ENCODE measurements around the gene ZNF880.
"Not testable (repeated sequence)": the region's sequence is repeated elsewhere in the genome, so short reads cannot be mapped to it uniquely, and the experiment has no call there.

ZNF880 gene

GRCh38 chr19:52369559-52370340 is at the start of gene ZNF880:
ZNF880 (plus strand) TSS chr19:52369923; CDS start chr19:52369966, 43 bp downstream.
- peak; percentile 90 to 91 for DNase-seq

- no peak for DNase-seq
Observed at GRCh38 chr19:52322429-52322828, 47.3 kb upstream of the ZNF880 start.

- DNase-seq, result no peak
Observed at GRCh38 chr19:52331757-52332156, 38.0 kb upstream of the ZNF880 start.

GRCh38 chr19:52335768-52336116 is 34.0 kb upstream of the ZNF880 start:
- no peak for DNase-seq

GRCh38 chr19:52336117-52336790 is 33.5 kb upstream of the ZNF880 start, which contains the start of gene ZNF610:
ZNF610 (plus strand) TSS chr19:52336243; CDS start chr19:52349173, 12,930 bp downstream.
- peak; percentile 85 to 87 for DNase-seq

GRCh38 chr19:52336791-52337381 is 32.8 kb upstream of the ZNF880 start:
- no peak for DNase-seq

- DNase-seq, result not testable (repeated sequence)
Observed at GRCh38 chr19:52339022-52339421, 30.7 kb upstream of the ZNF880 start.

GRCh38 chr19:52343548-52343947 is 26.2 kb upstream of the ZNF880 start:
- DNase-seq, result peak; percentile 50 to 66

GRCh38 chr19:52345162-52345561 is 24.6 kb upstream of the ZNF880 start:
- no peak for DNase-seq

GRCh38 chr19:52351512-52351911 is 18.2 kb upstream of the ZNF880 start:
- no peak for DNase-seq

GRCh38 chr19:52366414-52366824 is 3.3 kb upstream of the ZNF880 start:
- no peak for DNase-seq

- no peak for DNase-seq
Observed at GRCh38 chr19:52370341-52370710, 603 bp downstream of the ZNF880 start.

- DNase-seq, result no peak
Observed at GRCh38 chr19:52391135-52391534, 21.4 kb downstream of the ZNF880 start.

GRCh38 chr19:52397310-52398080 is 27.8 kb downstream of the ZNF880 start, which contains the start of gene ZNF528:
ZNF528 (plus strand) TSS chr19:52397849; CDS start chr19:52402014, 4,165 bp downstream.
- DNase-seq, result peak; percentile 92 to 93

GRCh38 chr19:52398081-52398441 is 28.3 kb downstream of the ZNF880 start:
- peak in 1 of 2 donors; percentile 21 for DNase-seq

GRCh38 chr19:52410276-52410675 is 40.6 kb downstream of the ZNF880 start:
- DNase-seq, result no peak

GRCh38 chr19:52415711-52416110 is 46.0 kb downstream of the ZNF880 start:
- no peak for DNase-seq

GRCh38 chr19:52428937-52429336 is 59.2 kb downstream of the ZNF880 start, which contains the start of gene ZNF534:
ZNF534 (plus strand) TSS chr19:52429148; CDS start chr19:52431475, 2,327 bp downstream.
- DNase-seq, result no peak

Data from CD4-positive, alpha-beta T cell treated with Interferon alpha-2 for 1 hour (primary cell).